ENCODE measurements around the gene PEAK3. TPM values are rescaled to one million over a fixed set of nuclear protein-coding genes. Genes with fewer than 3 reads are reported as not detected.
A peak's percentile ranks its signal among the peaks of the same experiment; 100 is the strongest.

PEAK3 gene
- total RNA-seq, 6 donors from 2014 or later, result 2.4 to 8.6 (median 4.6) TPM

- WGBS, 2 donors, result 52 to 59% methylated on average over 10 of the region's 10 CpGs
- H3K4me3 ChIP-seq, result peak overlapping the region in 3 of 4 donors; percentile 7 to 51 (median 43)
- DNase-seq (no peak), ATAC-seq (ENCODE audit: low FRiP score in 2 of 2) (no peak)
- H3K36me3 ChIP-seq, result peaks cover 9 to 18% (median 12%) of the 10 kb centered on the region in 4 donors
- H3K27ac ChIP-seq, result peak overlapping the region in 3 of 4 donors; percentile 55 to 98 (median 85)
- H3K9me3 ChIP-seq, result no peaks in the 10 kb centered on the region
- TF ChIP-seq POLR2A (IDR thresholded peaks at IDR 0.05) (no peak), POLR2AphosphoS5 (IDR thresholded peaks at IDR 0.05) (no peak), EP300 (IDR thresholded peaks at IDR 0.05) (no peak)
- TF ChIP-seq, protein P1, sequence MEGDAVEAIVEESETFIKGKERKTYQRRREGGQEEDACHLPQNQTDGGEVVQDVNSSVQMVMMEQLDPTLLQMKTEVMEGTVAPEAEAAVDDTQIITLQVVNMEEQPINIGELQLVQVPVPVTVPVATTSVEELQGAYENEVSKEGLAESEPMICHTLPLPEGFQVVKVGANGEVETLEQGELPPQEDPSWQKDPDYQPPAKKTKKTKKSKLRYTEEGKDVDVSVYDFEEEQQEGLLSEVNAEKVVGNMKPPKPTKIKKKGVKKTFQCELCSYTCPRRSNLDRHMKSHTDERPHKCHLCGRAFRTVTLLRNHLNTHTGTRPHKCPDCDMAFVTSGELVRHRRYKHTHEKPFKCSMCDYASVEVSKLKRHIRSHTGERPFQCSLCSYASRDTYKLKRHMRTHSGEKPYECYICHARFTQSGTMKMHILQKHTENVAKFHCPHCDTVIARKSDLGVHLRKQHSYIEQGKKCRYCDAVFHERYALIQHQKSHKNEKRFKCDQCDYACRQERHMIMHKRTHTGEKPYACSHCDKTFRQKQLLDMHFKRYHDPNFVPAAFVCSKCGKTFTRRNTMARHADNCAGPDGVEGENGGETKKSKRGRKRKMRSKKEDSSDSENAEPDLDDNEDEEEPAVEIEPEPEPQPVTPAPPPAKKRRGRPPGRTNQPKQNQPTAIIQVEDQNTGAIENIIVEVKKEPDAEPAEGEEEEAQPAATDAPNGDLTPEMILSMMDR (IDR thresholded peaks at IDR 0.05), result no peak
- H3K27me3 ChIP-seq, result no peaks in the 10 kb centered on the region
- peaks cover 69 to 83% (median 73%) of the 10 kb centered on the region in 4 donors for H3K4me1 ChIP-seq
Observed at GRCh38 chr19:2239173-2239572, 42.8 kb downstream of the PEAK3 start.

- Histone ChIP-seq H3K4me3 (peak overlapping the region in 3 of 4 donors; percentile 77 to 97 (median 81)), H3K27ac (peak overlapping the region in 3 of 4 donors; percentile 98), H3K9me3 (no peaks in the 10 kb centered on the region), H3K4me1 (peaks cover 69 to 87% (median 70%) of the 10 kb centered on the region in 4 donors), H3K36me3 (peaks cover 4 to 14% (median 10%) of the 10 kb centered on the region in 4 donors), H3K27me3 (no peaks in the 10 kb centered on the region)
- TF ChIP-seq EP300 (IDR thresholded peaks at IDR 0.05) (no peak), POLR2A (IDR thresholded peaks at IDR 0.05) (no peak), POLR2AphosphoS5 (IDR thresholded peaks at IDR 0.05) (no peak)
- no peak for DNase-seq
- WGBS, 2 donors, result 71 to 74% methylated on average over 6 of the region's 6 CpGs
- ATAC-seq (ENCODE audit: low FRiP score in 2 of 2), result no peak
Observed at GRCh38 chr19:2237869-2238153, 44.2 kb downstream of the PEAK3 start.

GRCh38 chr19:2237051-2237868 lies 44.7 kb downstream of the PEAK3 start:
- no peaks in the 10 kb centered on the region for H3K9me3 ChIP-seq
- 37 to 47% methylated on average over 40 to 42 of the region's 43 CpGs for WGBS, 2 donors
- H3K4me1 ChIP-seq, result peaks cover 63 to 81% (median 65%) of the 10 kb centered on the region in 4 donors
- DNase-seq (no peak), ATAC-seq (ENCODE audit: low FRiP score in 2 of 2) (no peak)
- H3K27me3 ChIP-seq, result no peaks in the 10 kb centered on the region
- peak overlapping the region; percentile 98 to 99 (median 98) for H3K27ac ChIP-seq
- peaks cover 4 to 18% (median 15%) of the 10 kb centered on the region in 4 donors for H3K36me3 ChIP-seq
- TF ChIP-seq POLR2A (IDR thresholded peaks at IDR 0.05) (peak in 1 of 4 donors; percentile 3), EP300 (IDR thresholded peaks at IDR 0.05) (no peak)
- TF ChIP-seq, protein P1 (IDR thresholded peaks at IDR 0.05), result no peak
- peak overlapping the region; percentile 68 to 97 (median 79) for H3K4me3 ChIP-seq

GRCh38 chr19:2236314-2237050 lies 45.5 kb downstream of the PEAK3 start, which contains the start of the genes PLEKHJ1 and SF3A2:
PLEKHJ1 (minus strand) TSS chr19:2236329; CDS start chr19:2236248, 81 bp downstream.
SF3A2 (plus strand) TSS chr19:2236824; CDS start chr19:2243419, 6,595 bp downstream.
- Histone ChIP-seq H3K4me3 (peak within 1 kb of the TSS; percentile 77 to 97 (median 88)), H3K27me3 (no peaks in the 10 kb centered on the region), H3K4me1 (peaks cover 56 to 74% (median 57%) of the 10 kb centered on the region in 4 donors), H3K9me3 (no peaks in the 10 kb centered on the region), H3K36me3 (peaks cover 4 to 25% (median 18%) of the 10 kb centered on the region in 4 donors), H3K27ac (peak within 1 kb of the TSS; percentile 98 to 99 (median 98))
- TF ChIP-seq, protein P1 (IDR thresholded peaks at IDR 0.05), result peak; percentile 99 to 100 (median 100)
- TF ChIP-seq POLR2A (IDR thresholded peaks at IDR 0.05) (peak in 2 of 4 donors; percentile 57 to 81), EP300 (IDR thresholded peaks at IDR 0.05) (no peak), POLR2AphosphoS5 (IDR thresholded peaks at IDR 0.05) (peak; percentile 90 to 91)
- peak; percentile 95 for ATAC-seq (ENCODE audit: low FRiP score in 2 of 2)
- 0 to 1% methylated on average over 38 to 58 of the region's 80 CpGs for WGBS, 2 donors
- peak; percentile 95 to 99 for DNase-seq

GRCh38 chr19:2236064-2236313 lies 46.0 kb downstream of the PEAK3 start:
- no CpG with 5 or more reads among the region's 28 CpGs for WGBS, 2 donors
- TF ChIP-seq, protein P1 (IDR thresholded peaks at IDR 0.05), result no peak
- TF ChIP-seq POLR2A (IDR thresholded peaks at IDR 0.05), result peak in 1 of 4 donors; percentile 1

More at GRCh38 chr19:2236064-2236313, 46.0 kb downstream of the PEAK3 start:
- H3K9me3 ChIP-seq, result no peaks in the 10 kb centered on the region
- H3K27ac ChIP-seq, result peak overlapping the region; percentile 98 to 99 (median 98)
- peak overlapping the region; percentile 77 to 97 (median 88) for H3K4me3 ChIP-seq
- H3K27me3 ChIP-seq, result no peaks in the 10 kb centered on the region
- H3K36me3 ChIP-seq, result peaks cover 4 to 30% (median 21%) of the 10 kb centered on the region in 4 donors
- peaks cover 51 to 69% (median 52%) of the 10 kb centered on the region in 4 donors for H3K4me1 ChIP-seq
- no peak for ATAC-seq (ENCODE audit: low FRiP score in 2 of 2)
- DNase-seq, result no peak

All from upper lobe of left lung (tissue), 6 donors.